Measurements from ENCODE around the gene PCDHB8. TPM values are rescaled to one million over a fixed set of nuclear protein-coding genes. Genes with fewer than 3 reads are reported as not detected.
"Not testable (repeated sequence)": the region's sequence is repeated elsewhere in the genome, so short reads cannot be mapped to it uniquely, and the experiment has no call there.

The PCDHB8 gene
- total RNA-seq, 4 donors from 2014 or later: 0.10 to 1.2 (median 0.76) TPM

GRCh38 chr5:141213656-141214339, 36.2 kb downstream of the PCDHB8 start, which contains the start of gene PCDHB13:
TSS of gene PCDHB13 (plus strand) at chr5:141213919. CDS start at chr5:141214124, 205 bp downstream.
- intact Hi-C loops (cut with DNase I; ENCODE audit: low total_unique reads); H3K4me3 ChIP-seq (ENCODE audit: low read depth, poor library complexity, severe bottlenecking); DNase-seq (ENCODE audit: low spot score in 2 of 2): not testable (repeated sequence)
- 8 to 13% methylated on average over 13 of the region's 18 CpGs for WGBS, 2 donors

GRCh38 chr5:141214583-141214982, 37.0 kb downstream of the PCDHB8 start:
- 49 to 56% methylated on average over 12 of the region's 12 CpGs for WGBS, 2 donors
- intact Hi-C loops (cut with DNase I; ENCODE audit: low total_unique reads); DNase-seq (ENCODE audit: low spot score in 2 of 2); H3K4me3 ChIP-seq (ENCODE audit: low read depth, poor library complexity, severe bottlenecking): not testable (repeated sequence)

DNA sequence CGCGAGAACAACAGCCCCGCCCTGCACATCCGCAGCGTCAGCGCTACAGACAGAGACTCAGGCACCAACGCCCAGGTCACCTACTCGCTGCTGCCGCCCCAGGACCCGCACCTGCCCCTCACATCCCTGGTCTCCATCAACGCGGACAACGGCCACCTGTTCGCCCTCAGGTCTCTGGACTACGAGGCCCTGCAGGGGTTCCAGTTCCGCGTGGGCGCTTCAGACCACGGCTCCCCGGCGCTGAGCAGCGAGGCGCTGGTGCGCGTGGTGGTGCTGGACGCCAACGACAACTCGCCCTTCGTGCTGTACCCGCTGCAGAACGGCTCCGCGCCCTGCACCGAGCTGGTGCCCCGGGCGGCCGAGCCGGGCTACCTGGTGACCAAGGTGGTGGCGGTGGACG, 37.9 kb downstream of the PCDHB8 start:
- 31 to 37% methylated on average over 4 to 35 of the region's 40 CpGs for WGBS, 2 donors
- intact Hi-C loops (cut with DNase I; ENCODE audit: low total_unique reads); H3K4me3 ChIP-seq (ENCODE audit: low read depth, poor library complexity, severe bottlenecking); DNase-seq (ENCODE audit: low spot score in 2 of 2): not testable (repeated sequence)

DNA sequence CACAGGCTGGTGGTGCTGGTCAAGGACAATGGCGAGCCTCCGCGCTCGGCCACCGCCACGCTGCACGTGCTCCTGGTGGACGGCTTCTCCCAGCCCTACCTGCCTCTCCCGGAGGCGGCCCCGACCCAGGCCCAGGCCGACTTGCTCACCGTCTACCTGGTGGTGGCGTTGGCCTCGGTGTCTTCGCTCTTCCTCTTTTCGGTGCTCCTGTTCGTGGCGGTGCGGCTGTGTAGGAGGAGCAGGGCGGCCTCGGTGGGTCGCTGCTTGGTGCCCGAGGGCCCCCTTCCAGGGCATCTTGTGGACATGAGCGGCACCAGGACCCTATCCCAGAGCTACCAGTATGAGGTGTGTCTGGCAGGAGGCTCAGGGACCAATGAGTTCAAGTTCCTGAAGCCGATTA, 38.4 kb downstream of the PCDHB8 start:
- not testable (repeated sequence) for H3K4me3 ChIP-seq (ENCODE audit: low read depth, poor library complexity, severe bottlenecking)

DNA sequence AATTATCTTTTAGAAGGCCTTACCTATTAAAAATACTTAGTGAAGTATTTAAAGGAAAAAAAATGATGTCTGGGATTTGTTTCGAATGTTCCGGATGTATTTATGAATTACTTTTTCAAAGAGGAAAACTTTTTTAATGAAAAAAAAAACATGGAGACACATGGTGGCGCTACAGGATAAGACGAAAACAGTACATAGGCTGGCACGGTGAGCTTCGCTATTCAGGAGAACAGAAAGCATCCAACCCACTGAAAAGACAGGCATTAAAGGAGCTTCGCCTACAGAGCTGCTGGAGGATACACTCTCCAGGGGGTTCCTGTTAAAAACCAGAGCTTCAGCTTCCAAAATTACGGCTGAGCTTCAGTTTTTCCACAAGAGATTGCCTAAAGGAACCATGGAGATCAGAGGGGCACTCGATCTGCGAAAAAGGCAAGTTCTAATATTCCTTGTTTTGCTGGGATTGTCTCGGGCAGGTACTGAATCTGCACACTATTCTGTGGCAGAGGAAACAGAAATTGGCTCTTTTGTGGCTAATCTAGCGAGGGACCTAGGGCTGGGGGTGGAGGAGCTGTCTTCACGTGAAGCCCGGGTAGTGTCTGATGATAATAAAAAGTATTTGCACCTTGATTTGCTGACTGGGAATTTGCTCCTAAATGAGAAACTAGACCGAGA, 45.7 kb downstream of the PCDHB8 start, which contains the start of gene PCDHB14:
PCDHB14 (plus strand) TSS at position 232 of the 672 bp plus-strand sequence; CDS start at position 395, 163 bp downstream.
- intact Hi-C loops (cut with DNase I; ENCODE audit: low total_unique reads): no loop called here
- 28 to 29% methylated on average over 15 of the region's 15 CpGs for WGBS, 2 donors

More for the DNA sequence above, 38.4 kb downstream of the PCDHB8 start:
- intact Hi-C loops (cut with DNase I; ENCODE audit: low total_unique reads); DNase-seq (ENCODE audit: low spot score in 2 of 2): not testable (repeated sequence)
- 35 to 40% methylated on average over 10 to 16 of the region's 26 CpGs for WGBS, 2 donors

GRCh38 chr5:141224844-141225243, 47.3 kb downstream of the PCDHB8 start:
- H3K4me3 ChIP-seq (ENCODE audit: low read depth, poor library complexity, severe bottlenecking); intact Hi-C loops (cut with DNase I; ENCODE audit: low total_unique reads); DNase-seq (ENCODE audit: low spot score in 2 of 2): not testable (repeated sequence)
- WGBS, 2 donors: 20 to 31% methylated on average over 15 to 19 of the region's 40 CpGs

More for the DNA sequence above, 45.7 kb downstream of the PCDHB8 start, which contains the start of gene PCDHB14:
- DNase-seq (ENCODE audit: low spot score in 2 of 2): no peak
- TF ChIP-seq CTCF (IDR thresholded peaks at IDR 0.05): no peak
- TF ChIP-seq POLR2A (IDR thresholded peaks at IDR 0.05): no peak
- no peak within 1 kb of the TSS for H3K4me3 ChIP-seq (ENCODE audit: low read depth, poor library complexity, severe bottlenecking)

DNA sequence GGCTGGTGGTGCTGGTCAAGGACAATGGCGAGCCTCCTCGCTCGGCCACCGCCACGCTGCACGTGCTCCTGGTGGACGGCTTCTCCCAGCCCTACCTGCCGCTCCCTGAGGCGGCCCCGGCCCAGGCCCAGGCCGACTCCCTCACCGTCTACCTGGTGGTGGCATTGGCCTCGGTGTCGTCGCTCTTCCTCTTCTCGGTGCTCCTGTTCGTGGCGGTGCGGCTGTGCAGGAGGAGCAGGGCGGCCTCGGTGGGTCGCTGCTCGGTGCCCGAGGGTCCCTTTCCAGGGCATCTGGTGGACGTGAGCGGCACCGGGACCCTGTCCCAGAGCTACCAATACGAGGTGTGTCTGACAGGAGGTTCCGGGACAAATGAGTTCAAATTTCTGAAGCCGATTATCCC, 47.8 kb downstream of the PCDHB8 start:
- 37 to 38% methylated on average over 20 to 30 of the region's 30 CpGs for WGBS, 2 donors
- H3K4me3 ChIP-seq (ENCODE audit: low read depth, poor library complexity, severe bottlenecking); DNase-seq (ENCODE audit: low spot score in 2 of 2); intact Hi-C loops (cut with DNase I; ENCODE audit: low total_unique reads): not testable (repeated sequence)

Other genes with a start within 250 kb of the PCDHB8 start
- gene PCDHAC2, start 211.3 kb upstream of the PCDHB8 start, total RNA-seq: under 1 TPM in 3 of 4 donors, not detected in 1; 0.21 to 0.29 (median 0.27) TPM
- gene PCDHB1, start 126.4 kb upstream of the PCDHB8 start, total RNA-seq: not detected
- gene PCDHB2, start 83.2 kb upstream of the PCDHB8 start, total RNA-seq: 1 to 10 TPM; 2.3 to 6.2 (median 3.2) TPM
- gene PCDHB3, start 77.3 kb upstream of the PCDHB8 start, total RNA-seq: 1 to 10 TPM in 3 of 4 donors, under 1 TPM in 1; 0.84 to 1.6 (median 1.3) TPM
- 1 to 10 TPM; 1.1 to 2.8 (median 2.0) TPM for gene PCDHB4, start 56.0 kb upstream of the PCDHB8 start, total RNA-seq
- gene PCDHB5, start 42.6 kb upstream of the PCDHB8 start, total RNA-seq: 1 to 10 TPM in 2 of 4 donors, under 1 TPM in 1, not detected in 1; 0.49 to 4.9 (median 1.4) TPM
- 1 to 10 TPM in 2 of 4 donors, under 1 TPM in 1, not detected in 1; 0.93 to 1.3 (median 1.3) TPM for gene PCDHB6, start 27.7 kb upstream of the PCDHB8 start, total RNA-seq
- gene PCDHB7, start 5.1 kb upstream of the PCDHB8 start, total RNA-seq: 1 to 10 TPM in 1 of 4 donors, under 1 TPM in 3; 0.49 to 1.1 (median 0.58) TPM
- 1 to 10 TPM in 3 of 4 donors, under 1 TPM in 1; 0.55 to 3.2 (median 1.9) TPM for gene PCDHB16, start 4.6 kb downstream of the PCDHB8 start, total RNA-seq
- 1 to 10 TPM in 2 of 4 donors, under 1 TPM in 2; 0.38 to 2.2 (median 1.2) TPM for gene PCDHB9, start 9.4 kb downstream of the PCDHB8 start, total RNA-seq
- gene PCDHB10, start 14.6 kb downstream of the PCDHB8 start, total RNA-seq: 1 to 10 TPM in 2 of 4 donors, under 1 TPM in 2; 0.19 to 1.5 (median 0.76) TPM
- gene PCDHB11, start 21.8 kb downstream of the PCDHB8 start, total RNA-seq: 1 to 10 TPM in 3 of 4 donors, under 1 TPM in 1; 0.63 to 1.7 (median 1.4) TPM
- 1 to 10 TPM in 2 of 4 donors, under 1 TPM in 1, not detected in 1; 0.49 to 3.2 (median 2.3) TPM for gene PCDHB12, start 30.9 kb downstream of the PCDHB8 start, total RNA-seq
- gene PCDHB13, start 36.1 kb downstream of the PCDHB8 start, total RNA-seq: 1 to 10 TPM; 3.3 to 9.0 (median 5.0) TPM
- 1 to 10 TPM; 5.4 to 7.5 (median 6.2) TPM for gene PCDHB14, start 45.6 kb downstream of the PCDHB8 start, total RNA-seq
- 1 to 10 TPM in 3 of 4 donors, under 1 TPM in 1; 0.46 to 2.0 (median 1.4) TPM for gene PCDHB15, start 67.6 kb downstream of the PCDHB8 start, total RNA-seq
- 1 to 10 TPM in 1 of 4 donors, under 1 TPM in 2, not detected in 1; 0.66 to 5.0 (median 0.67) TPM for gene SLC25A2, start 126.3 kb downstream of the PCDHB8 start, total RNA-seq
- 10 to 100 TPM; 46.9 to 76.0 (median 64.9) TPM for gene TAF7, start 143.0 kb downstream of the PCDHB8 start, total RNA-seq
- gene PCDHGA1, start 152.7 kb downstream of the PCDHB8 start, total RNA-seq: under 1 TPM in 3 of 4 donors, not detected in 1; 0.52 to 0.54 (median 0.53) TPM
- 1 to 10 TPM; 1.4 to 5.3 (median 1.9) TPM for gene PCDHGA2, start 161.0 kb downstream of the PCDHB8 start, total RNA-seq
- 1 to 10 TPM; 1.0 to 3.5 (median 2.9) TPM for gene PCDHGA3, start 166.0 kb downstream of the PCDHB8 start, total RNA-seq
- 1 to 10 TPM in 3 of 4 donors, under 1 TPM in 1; 0.30 to 1.3 (median 1.1) TPM for gene PCDHGB1, start 172.3 kb downstream of the PCDHB8 start, total RNA-seq
- 1 to 10 TPM in 3 of 4 donors, under 1 TPM in 1; 0.25 to 4.3 (median 2.4) TPM for gene PCDHGA4, start 177.2 kb downstream of the PCDHB8 start, total RNA-seq
- gene PCDHGB2, start 182.2 kb downstream of the PCDHB8 start, total RNA-seq: 1 to 10 TPM; 2.1 to 4.0 (median 2.6) TPM
- 1 to 10 TPM in 3 of 4 donors, under 1 TPM in 1; 0.51 to 3.4 (median 1.6) TPM for gene PCDHGA5, start 186.4 kb downstream of the PCDHB8 start, total RNA-seq
- 1 to 10 TPM; 3.0 to 7.9 (median 4.8) TPM for gene PCDHGB3, start 192.5 kb downstream of the PCDHB8 start, total RNA-seq
- gene PCDHGA6, start 196.1 kb downstream of the PCDHB8 start, total RNA-seq: 1 to 10 TPM; 2.5 to 3.7 (median 3.6) TPM
- 1 to 10 TPM; 2.2 to 2.5 (median 2.5) TPM for gene PCDHGA7, start 205.0 kb downstream of the PCDHB8 start, total RNA-seq
- gene PCDHGB4, start 209.9 kb downstream of the PCDHB8 start, total RNA-seq: 1 to 10 TPM; 5.2 to 8.9 (median 8.4) TPM
- gene PCDHGA8, start 214.8 kb downstream of the PCDHB8 start, total RNA-seq: 1 to 10 TPM in 3 of 4 donors, under 1 TPM in 1; 0.97 to 2.2 (median 1.6) TPM
- 10 to 100 TPM; 12.3 to 17.6 (median 14.6) TPM for gene PCDHGB5, start 220.2 kb downstream of the PCDHB8 start, total RNA-seq
- gene PCDHGA9, start 225.0 kb downstream of the PCDHB8 start, total RNA-seq: 1 to 10 TPM; 5.6 to 8.2 (median 6.3) TPM
- 1 to 10 TPM; 4.4 to 7.4 (median 6.6) TPM for gene PCDHGB6, start 230.2 kb downstream of the PCDHB8 start, total RNA-seq
- 10 to 100 TPM in 1 of 4 donors, 1 to 10 TPM in 3; 6.8 to 11.7 (median 8.3) TPM for gene PCDHGA10, start 235.2 kb downstream of the PCDHB8 start, total RNA-seq
- 10 to 100 TPM in 2 of 4 donors, 1 to 10 TPM in 2; 8.0 to 11.3 (median 10.1) TPM for gene PCDHGB7, start 239.9 kb downstream of the PCDHB8 start, total RNA-seq
- 1 to 10 TPM; 3.2 to 6.9 (median 3.7) TPM for gene PCDHGA11, start 243.3 kb downstream of the PCDHB8 start, total RNA-seq